ENCODE data around the gene IRF3.

DNA sequence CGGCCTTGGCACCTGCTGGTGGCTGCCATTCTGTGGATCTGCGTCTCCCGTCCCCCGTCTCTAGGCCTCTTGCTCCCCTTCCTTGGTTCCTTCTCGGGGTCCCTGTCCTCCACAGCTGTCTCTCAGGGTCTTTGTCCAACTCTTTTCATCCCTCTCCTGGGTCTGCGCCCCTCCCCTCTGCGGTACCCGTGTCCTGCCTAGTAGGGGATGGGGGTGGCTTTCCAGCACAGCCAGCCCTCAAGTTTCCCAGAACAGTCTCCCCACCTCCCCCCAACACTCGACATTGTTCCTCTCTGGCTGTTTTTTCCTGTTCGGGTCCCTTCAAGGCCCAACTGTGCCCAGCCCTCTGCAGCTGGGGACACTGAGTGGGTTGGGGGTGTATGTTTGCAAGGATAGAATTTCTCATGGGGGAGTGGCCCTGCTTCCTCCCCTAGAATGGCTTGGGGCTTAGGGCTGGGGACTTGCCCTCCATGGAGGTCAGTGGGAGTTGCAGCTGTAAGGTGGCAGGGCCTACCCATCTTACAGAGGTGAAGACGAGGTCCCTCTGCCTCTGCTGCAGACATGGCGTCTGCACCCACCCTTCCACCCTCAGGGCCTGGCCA, 23.0 kb upstream of the IRF3 start:
- no peak for TF ChIP-seq CREB1 (IDR thresholded peaks at IDR 0.05; ENCODE audit: low read depth)
- no peak for TF ChIP-seq TAF1 (IDR thresholded peaks at IDR 0.05; ENCODE audit: borderline replicate concordance, low read depth, low read length)
- no peak for TF ChIP-seq NRF1 (conservative IDR thresholded peaks at IDR 0.05; ENCODE audit: low read depth, low read length)
- no peak for TF ChIP-seq BCL11A (IDR thresholded peaks at IDR 0.05; ENCODE audit: low read depth, low read length)
- TF ChIP-seq EZH2 (IDR thresholded peaks at IDR 0.05; ENCODE audit: borderline replicate concordance, control insufficient read depth, low read depth, low read length), result no peak
- TF ChIP-seq, protein P1, sequence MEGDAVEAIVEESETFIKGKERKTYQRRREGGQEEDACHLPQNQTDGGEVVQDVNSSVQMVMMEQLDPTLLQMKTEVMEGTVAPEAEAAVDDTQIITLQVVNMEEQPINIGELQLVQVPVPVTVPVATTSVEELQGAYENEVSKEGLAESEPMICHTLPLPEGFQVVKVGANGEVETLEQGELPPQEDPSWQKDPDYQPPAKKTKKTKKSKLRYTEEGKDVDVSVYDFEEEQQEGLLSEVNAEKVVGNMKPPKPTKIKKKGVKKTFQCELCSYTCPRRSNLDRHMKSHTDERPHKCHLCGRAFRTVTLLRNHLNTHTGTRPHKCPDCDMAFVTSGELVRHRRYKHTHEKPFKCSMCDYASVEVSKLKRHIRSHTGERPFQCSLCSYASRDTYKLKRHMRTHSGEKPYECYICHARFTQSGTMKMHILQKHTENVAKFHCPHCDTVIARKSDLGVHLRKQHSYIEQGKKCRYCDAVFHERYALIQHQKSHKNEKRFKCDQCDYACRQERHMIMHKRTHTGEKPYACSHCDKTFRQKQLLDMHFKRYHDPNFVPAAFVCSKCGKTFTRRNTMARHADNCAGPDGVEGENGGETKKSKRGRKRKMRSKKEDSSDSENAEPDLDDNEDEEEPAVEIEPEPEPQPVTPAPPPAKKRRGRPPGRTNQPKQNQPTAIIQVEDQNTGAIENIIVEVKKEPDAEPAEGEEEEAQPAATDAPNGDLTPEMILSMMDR (IDR thresholded peaks at IDR 0.05 in 2 of 3, conservative IDR thresholded peaks at IDR 0.05 in 1 of 3; ENCODE audit: control insufficient read depth in 2 of 3, extremely low read depth in 1 of 3, insufficient read depth in 1 of 3, low read depth in 3 of 3, low read length in 3 of 3), result no peak
- no peak for TF ChIP-seq TCF12 (IDR thresholded peaks at IDR 0.05; ENCODE audit: low read depth, low read length)
- TF ChIP-seq TCF3 (IDR thresholded peaks at IDR 0.05; ENCODE audit: borderline replicate concordance, insufficient read depth, low read depth, low read length), result no peak
- TF ChIP-seq POU2F2 (IDR thresholded peaks at IDR 0.05; ENCODE audit: borderline replicate concordance, low read depth, low read length), result no peak
- no peak for TF ChIP-seq SUPT20H (IDR thresholded peaks at IDR 0.05; ENCODE audit: borderline replicate concordance, control insufficient read depth, low read depth, low read length)
- TF ChIP-seq BACH1 (IDR thresholded peaks at IDR 0.05; ENCODE audit: borderline replicate concordance), result no peak
